Measurements from ENCODE around the gene PRMT6. TPM values are rescaled to one million over a fixed set of nuclear protein-coding genes. Genes with fewer than 3 reads are reported as not detected.

PRMT6 gene
- total RNA-seq, 4 donors from 2014 or later: 4.9 to 7.3 (median 6.0) TPM

- no peak for TF ChIP-seq CTCF (IDR thresholded peaks at IDR 0.05; ENCODE audit: low read depth)
Measured at GRCh38 chr1:107079249-107079648, 22.8 kb downstream of the PRMT6 start.

DNA sequence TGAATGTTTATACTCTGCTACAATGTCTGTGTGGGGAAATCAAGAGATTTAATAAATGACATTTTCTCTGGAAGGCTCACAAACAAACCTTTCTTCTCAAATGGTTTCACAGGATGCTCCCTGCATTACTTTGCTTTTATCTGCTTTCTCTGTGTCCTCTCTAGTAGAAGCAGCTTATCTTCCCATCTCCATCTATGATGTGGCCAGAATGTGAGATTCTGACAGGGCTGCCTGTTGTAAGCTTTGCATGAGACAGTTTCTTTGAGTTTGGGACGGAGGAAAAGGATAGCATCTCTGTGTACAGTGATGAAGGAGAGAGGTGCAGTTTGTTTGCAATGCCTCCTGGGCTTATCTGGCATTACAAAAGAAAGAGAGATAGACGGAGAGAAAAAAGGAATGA is 24.6 kb downstream of the PRMT6 start:
- TF ChIP-seq CTCF (IDR thresholded peaks at IDR 0.05; ENCODE audit: low read depth): no peak

DNA sequence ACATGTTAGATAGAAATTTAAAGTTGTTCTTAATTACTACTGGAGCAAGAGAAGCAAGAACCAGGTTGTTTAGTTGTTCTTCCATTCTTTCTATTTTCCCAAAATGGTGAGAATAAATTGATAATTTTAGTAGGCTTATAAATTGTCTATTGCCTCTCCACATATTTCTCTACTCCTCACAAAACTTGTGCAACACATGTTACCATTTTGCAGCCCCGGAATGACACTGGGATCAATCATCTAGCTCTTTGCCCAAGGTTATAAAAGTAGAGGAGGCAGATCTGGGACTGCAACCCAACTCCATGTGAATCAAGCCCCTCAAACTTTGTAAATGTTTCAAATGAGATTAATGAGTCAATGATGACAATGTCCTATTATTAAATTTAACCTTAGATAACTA is 34.9 kb downstream of the PRMT6 start:
- no peak for TF ChIP-seq CTCF (IDR thresholded peaks at IDR 0.05; ENCODE audit: low read depth)

- TF ChIP-seq CTCF (IDR thresholded peaks at IDR 0.05; ENCODE audit: low read depth): no peak
Measured at GRCh38 chr1:107095647-107096046, 39.2 kb downstream of the PRMT6 start.

DNA sequence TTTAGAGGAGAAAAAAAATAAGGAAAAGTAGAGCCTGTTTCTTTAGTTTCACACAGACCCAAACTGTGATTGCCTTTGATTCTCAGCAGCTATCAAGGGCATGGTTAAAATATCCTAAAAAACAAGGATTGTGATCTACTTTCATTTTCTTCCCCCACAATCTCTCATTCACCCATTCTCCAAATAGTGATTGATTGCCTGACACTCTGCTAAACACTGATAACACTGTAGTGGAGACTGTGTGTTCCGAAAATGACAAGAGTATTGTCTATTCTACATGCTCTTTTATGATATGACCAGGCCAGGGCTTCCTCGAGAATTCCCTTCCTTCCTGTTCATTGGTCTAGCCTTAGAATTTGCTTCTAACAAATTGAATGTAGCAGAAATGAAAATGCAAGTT is 40.2 kb downstream of the PRMT6 start:
- no peak for TF ChIP-seq CTCF (IDR thresholded peaks at IDR 0.05; ENCODE audit: low read depth)

GRCh38 chr1:107098961-107099360 is 42.5 kb downstream of the PRMT6 start:
- TF ChIP-seq CTCF (IDR thresholded peaks at IDR 0.05; ENCODE audit: low read depth): no peak

DNA sequence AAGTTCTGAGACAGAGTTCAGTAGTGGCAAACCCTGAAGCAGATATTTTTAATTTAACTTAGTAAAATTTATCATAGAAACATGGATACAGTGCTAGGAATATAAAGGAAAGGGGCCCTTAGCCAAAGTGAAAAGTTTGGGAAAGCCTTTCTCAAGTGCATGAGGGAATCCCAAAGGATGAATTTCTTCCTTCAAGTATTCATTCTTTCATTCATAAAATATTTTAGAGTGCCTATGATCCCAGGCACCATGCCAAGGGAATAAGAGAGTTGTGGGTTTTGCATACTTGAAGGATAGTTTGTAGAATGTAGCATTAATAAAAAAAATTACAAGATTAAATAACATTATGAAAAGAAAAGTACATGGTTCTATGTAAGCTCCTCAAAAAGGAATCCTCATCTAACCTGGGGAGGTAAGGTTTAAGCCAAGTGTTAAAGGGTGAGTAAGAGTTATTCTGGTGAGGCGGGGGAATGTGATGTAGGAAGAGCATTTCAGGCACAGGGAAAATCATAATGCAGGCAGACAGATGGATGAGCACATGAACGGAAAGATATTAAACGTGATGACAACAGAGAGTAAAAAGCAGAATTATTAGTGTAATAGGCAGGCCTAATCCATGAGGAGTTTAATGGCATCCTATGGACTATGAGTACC is 44.0 kb downstream of the PRMT6 start:
- no peak for TF ChIP-seq CTCF (IDR thresholded peaks at IDR 0.05; ENCODE audit: low read depth)

Measured in subcutaneous adipose tissue (tissue), 4 donors.